AG09309 (cell line): ENCODE data around the gene SATB1.

Experiments used
- DNase-seq: peaks from one replicate; pipeline ENCODE4 v3.0.0-alpha.2; 2010; ENCODE audit warnings: low read depth
- H3K4me3 ChIP-seq: 2 replicates; pipeline ENCODE4 v1.5.1; 2011; ENCODE audit warnings: mild to moderate bottlenecking, low read depth, low read length, moderate library complexity; ENCODE audit not compliant: control insufficient read depth
- TF ChIP-seq, protein P1 (sequence below): IDR thresholded peaks from 2 replicates; pipeline ENCODE4 v1.5.1; 2011; ENCODE audit warnings: mild to moderate bottlenecking, low read depth, low read length, inconsistent platforms; ENCODE audit not compliant: insufficient read depth, control insufficient read depth; ENCODE audit errors: missing control alignments

SATB1 gene

DNA sequence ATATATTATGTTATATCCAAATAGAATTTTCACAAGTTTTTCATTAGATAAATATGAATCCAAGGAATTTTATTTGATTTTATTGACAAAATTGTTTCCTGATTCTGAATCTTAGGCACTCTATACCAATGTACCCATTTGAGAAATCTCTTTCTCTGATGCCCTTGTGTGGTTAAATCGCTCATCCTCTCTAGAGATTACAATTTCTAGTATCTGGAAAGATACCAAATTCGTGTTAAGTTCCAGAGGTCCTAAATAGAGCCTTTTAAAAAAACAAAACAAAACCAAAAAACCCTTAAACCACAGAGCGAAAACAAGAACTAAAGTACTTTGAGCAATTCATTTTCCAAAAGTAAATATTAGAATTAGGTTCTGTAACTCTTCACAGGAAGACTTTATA lies 20.0 kb downstream of the SATB1 start:
- no peak for DNase-seq
- TF ChIP-seq, protein P1, sequence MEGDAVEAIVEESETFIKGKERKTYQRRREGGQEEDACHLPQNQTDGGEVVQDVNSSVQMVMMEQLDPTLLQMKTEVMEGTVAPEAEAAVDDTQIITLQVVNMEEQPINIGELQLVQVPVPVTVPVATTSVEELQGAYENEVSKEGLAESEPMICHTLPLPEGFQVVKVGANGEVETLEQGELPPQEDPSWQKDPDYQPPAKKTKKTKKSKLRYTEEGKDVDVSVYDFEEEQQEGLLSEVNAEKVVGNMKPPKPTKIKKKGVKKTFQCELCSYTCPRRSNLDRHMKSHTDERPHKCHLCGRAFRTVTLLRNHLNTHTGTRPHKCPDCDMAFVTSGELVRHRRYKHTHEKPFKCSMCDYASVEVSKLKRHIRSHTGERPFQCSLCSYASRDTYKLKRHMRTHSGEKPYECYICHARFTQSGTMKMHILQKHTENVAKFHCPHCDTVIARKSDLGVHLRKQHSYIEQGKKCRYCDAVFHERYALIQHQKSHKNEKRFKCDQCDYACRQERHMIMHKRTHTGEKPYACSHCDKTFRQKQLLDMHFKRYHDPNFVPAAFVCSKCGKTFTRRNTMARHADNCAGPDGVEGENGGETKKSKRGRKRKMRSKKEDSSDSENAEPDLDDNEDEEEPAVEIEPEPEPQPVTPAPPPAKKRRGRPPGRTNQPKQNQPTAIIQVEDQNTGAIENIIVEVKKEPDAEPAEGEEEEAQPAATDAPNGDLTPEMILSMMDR, result no peak
- no peak overlapping the region for H3K4me3 ChIP-seq

DNA sequence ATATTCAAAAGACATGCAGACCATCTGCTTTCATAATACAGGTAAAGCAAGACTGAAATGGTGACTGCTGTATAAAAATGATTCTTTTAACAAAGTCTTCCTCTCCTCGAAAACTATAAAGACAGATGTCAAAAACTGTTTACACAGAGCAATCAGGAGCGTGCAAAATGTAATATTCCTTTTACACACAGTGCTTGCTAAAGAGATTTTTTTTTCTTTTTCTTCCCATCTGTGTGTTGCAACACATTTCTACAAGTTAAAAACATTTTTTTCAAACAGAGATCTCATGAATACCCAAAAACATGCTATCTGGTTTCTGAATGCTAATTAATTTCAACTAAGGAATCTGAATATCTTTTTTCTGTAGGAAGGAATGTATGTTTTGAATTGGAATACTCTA lies 22.1 kb downstream of the SATB1 start:
- DNase-seq, result no peak
- TF ChIP-seq, protein P1, result no peak
- no peak overlapping the region for H3K4me3 ChIP-seq

DNA sequence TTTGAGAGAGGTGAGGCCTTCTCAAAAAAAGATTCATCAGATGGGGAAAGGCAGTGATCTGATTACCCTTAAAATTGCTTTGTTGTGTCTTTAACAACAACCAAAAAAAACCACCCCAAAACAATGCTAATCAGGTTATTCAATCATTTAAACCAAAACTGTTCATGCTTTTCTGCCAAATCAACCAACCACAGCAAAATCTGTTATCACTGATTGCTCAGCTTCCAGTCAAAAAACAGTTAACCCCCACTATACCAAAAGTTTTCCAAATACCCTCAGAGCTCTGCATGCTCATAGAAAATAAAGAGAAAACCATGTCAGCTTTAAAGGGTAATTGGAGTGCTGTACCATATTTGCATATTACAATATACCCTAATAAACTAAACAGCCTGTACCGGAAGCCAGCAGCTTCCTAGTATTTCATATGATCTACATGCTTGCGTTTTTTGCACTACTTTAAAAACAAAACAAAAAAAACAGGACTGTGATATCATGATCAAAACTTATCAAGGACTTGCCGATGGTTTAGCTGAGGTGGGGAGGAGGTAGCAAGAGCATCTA lies 22.8 kb downstream of the SATB1 start:
- no peak for DNase-seq
- H3K4me3 ChIP-seq, result no peak overlapping the region
- TF ChIP-seq, protein P1, result no peak

DNA sequence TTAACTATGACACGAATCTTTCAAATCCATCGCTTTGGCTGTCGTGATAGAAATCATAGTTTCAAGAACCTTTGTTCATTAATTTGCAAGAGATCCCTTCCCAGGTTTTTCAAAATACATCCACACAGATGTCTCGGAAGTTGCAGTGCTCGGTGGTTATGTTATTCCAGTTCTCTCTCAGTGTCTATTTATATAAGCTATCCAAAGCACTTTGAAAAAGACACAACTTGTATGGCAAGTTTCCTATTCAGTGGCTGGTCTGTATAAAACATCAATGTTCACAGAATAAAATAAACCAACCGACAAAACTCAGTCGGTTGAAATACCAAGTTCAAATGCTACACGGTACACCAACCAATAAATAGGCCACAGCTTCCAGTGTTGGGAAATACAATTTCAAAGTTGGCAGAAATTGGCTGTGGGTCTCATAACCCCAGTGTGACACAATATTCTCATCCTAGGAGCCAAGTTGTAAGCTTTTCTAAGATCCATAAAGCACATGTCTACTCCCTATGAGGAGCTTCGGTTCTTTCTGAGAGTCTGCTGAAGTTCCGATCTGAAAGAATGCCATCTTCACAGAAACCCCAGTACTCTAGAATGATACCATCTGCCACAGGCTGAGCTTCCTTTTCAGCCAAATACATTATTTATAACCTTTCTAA lies 23.7 kb downstream of the SATB1 start:
- DNase-seq, result no peak
- no peak overlapping the region for H3K4me3 ChIP-seq
- TF ChIP-seq, protein P1, result no peak

DNA sequence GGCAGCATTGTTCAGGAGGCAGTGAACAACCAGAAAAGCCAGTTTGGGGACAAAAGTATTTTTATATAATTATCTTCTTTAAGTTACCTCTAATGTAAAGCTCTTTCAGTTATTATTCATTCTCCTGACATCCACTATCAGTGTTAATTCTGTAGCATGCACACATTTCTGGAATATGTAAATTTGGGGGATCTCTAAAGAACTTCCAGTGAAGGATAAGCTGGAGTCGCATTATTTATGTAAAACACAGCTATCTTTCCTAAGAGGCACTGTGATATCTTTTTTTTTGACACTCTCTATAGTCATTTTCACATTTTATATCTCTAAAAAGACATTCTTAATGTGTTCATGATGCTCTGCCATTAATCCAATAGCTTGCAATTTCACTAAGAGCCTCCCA lies 26.7 kb downstream of the SATB1 start:
- TF ChIP-seq, protein P1, result no peak
- no peak overlapping the region for H3K4me3 ChIP-seq
- no peak for DNase-seq

DNA sequence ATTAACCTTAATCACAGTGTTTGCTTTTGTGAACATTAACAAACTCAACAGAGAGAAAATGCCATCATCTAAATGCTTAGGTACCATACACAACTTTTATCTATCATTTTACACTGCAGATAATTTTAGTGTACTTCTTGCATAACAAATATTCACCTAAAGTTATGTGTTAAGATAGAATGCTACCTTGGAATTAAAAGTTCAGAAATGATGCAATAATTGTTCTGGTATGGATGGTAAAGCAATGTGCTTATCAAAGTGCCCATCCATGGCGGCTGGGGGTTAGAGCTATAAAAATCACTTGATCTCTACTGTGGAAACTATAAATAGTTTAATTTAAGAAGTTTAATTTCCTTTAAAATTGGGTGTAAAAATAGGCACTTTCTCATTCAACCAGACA lies 28.7 kb downstream of the SATB1 start:
- no peak overlapping the region for H3K4me3 ChIP-seq
- TF ChIP-seq, protein P1, result no peak
- no peak for DNase-seq
